MM.1S (cell line): ENCODE measurements around the gene DDX51.

Experiments used
- CTCF ChIP-seq: fragments of 300-600 bp; sonication (generic); IDR thresholded peaks from 2 replicates; pipeline ENCODE4 v1.5.1; 2016; ENCODE audit warnings: antibody characterized with exemption, low read length, mixed read lengths
- EZH2 ChIP-seq: fragments of 300-600 bp; sonication (generic); optimal IDR thresholded peaks from 2 replicates; pipeline ENCODE3; 2017; ENCODE audit warnings: low read depth, mild to moderate bottlenecking, antibody characterized with exemption, low read length, mixed read lengths
- EZH2phosphoT487 ChIP-seq: fragments of 300-600 bp; sonication (generic); IDR thresholded peaks from 2 replicates; pipeline ENCODE4 v1.6.1; 2018; ENCODE audit warnings: antibody characterized with exemption, low read length

- TF ChIP-seq EZH2phosphoT487 (no peak), EZH2 (no peak), CTCF (no peak)
Measured at GRCh38 chr12:132148368-132149045, 4.4 kb upstream of the DDX51 start.
